ENCODE measurements around the gene CHST15. TPM values are rescaled to one million over a fixed set of nuclear protein-coding genes. Genes with fewer than 3 reads are reported as not detected.

The CHST15 gene
- total and polyA plus RNA-seq, 2 of the 13 experiments (the other 11 are each of a cell fraction or from before 2014, with no cell fraction given) = 1.4 to 94.7 TPM

GRCh38 chr10:124048371-124049290 lies 44.8 kb downstream of the CHST15 start (continued):
- TF ChIP-seq HMGXB3 (CRISPR knock-in tag; IDR thresholded peaks at IDR 0.05; ENCODE audit: borderline replicate concordance) = no peak; the same call in 1 of the 2 replicates
- no peak for TF ChIP-seq HNRNPK (IDR thresholded peaks at IDR 0.05; ENCODE audit: low read depth, low read length, poor library complexity, severe bottlenecking)
- peak; percentile 1; the same call in 1 of the 2 replicates for TF ChIP-seq CEBPB (IDR thresholded peaks at IDR 0.05; ENCODE audit: borderline replicate concordance, low read depth, low read length)
- peak; percentile 22 for TF ChIP-seq FOSL2 (CRISPR knock-in tag; IDR thresholded peaks at IDR 0.05)
- TF ChIP-seq ZFP36L2 (CRISPR knock-in tag; IDR thresholded peaks at IDR 0.05) = no peak
- no peak for TF ChIP-seq SNRNP70 (IDR thresholded peaks at IDR 0.05; ENCODE audit: low read depth, low read length)
- no peak for TF ChIP-seq JUNB (CRISPR knock-in tag; IDR thresholded peaks at IDR 0.05; ENCODE audit: borderline replicate concordance)
- TF ChIP-seq SOX6 (IDR thresholded peaks at IDR 0.05) = no peak
- TF ChIP-seq SOX6 (CRISPR knock-in tag; IDR thresholded peaks at IDR 0.05) = peak; percentile 89
- no peak for TF ChIP-seq MLLT10 (CRISPR knock-in tag; IDR thresholded peaks at IDR 0.05)
- no peak for TF ChIP-seq ATM (IDR thresholded peaks at IDR 0.05; ENCODE audit: borderline replicate concordance)
- peak; percentile 52; the same call in 1 of the 2 replicates for TF ChIP-seq TBX3 (IDR thresholded peaks at IDR 0.05; ENCODE audit: borderline replicate concordance)
- no peak for TF ChIP-seq NR3C1 (CRISPR knock-in tag; IDR thresholded peaks at IDR 0.05)
- TF ChIP-seq ZBTB42 (CRISPR knock-in tag; IDR thresholded peaks at IDR 0.05) = no peak
- no peak for TF ChIP-seq NFYC (CRISPR knock-in tag; IDR thresholded peaks at IDR 0.05)
- no peak for TF ChIP-seq ZNF207 (IDR thresholded peaks at IDR 0.05; ENCODE audit: borderline replicate concordance)
- TF ChIP-seq ZNF329 (CRISPR knock-in tag; IDR thresholded peaks at IDR 0.05; ENCODE audit: low read depth) = no peak
- TF ChIP-seq, protein P1, sequence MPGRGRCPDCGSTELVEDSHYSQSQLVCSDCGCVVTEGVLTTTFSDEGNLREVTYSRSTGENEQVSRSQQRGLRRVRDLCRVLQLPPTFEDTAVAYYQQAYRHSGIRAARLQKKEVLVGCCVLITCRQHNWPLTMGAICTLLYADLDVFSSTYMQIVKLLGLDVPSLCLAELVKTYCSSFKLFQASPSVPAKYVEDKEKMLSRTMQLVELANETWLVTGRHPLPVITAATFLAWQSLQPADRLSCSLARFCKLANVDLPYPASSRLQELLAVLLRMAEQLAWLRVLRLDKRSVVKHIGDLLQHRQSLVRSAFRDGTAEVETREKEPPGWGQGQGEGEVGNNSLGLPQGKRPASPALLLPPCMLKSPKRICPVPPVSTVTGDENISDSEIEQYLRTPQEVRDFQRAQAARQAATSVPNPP (CRISPR knock-in tag; IDR thresholded peaks at IDR 0.05) = no peak
- no peak for TF ChIP-seq GMEB1 (CRISPR knock-in tag; IDR thresholded peaks at IDR 0.05; ENCODE audit: borderline replicate concordance)
- no peak for TF ChIP-seq ZNF713 (CRISPR knock-in tag; IDR thresholded peaks at IDR 0.05)
- no peak for TF ChIP-seq ZNF703 (CRISPR knock-in tag; IDR thresholded peaks at IDR 0.05; ENCODE audit: borderline replicate concordance)
- peak; percentile 41 for TF ChIP-seq ZNF331 (CRISPR knock-in tag; IDR thresholded peaks at IDR 0.05)
- no peak for TF ChIP-seq IKZF4 (CRISPR knock-in tag; IDR thresholded peaks at IDR 0.05; ENCODE audit: borderline replicate concordance, low read depth, not compliant biosample characterization)
- TF ChIP-seq PPARG (CRISPR knock-in tag; conservative IDR thresholded peaks at IDR 0.05) = peak; percentile 80

Data from HepG2 (cell line).